Large intestine (tissue), 3 donors: Measurements from ENCODE around the gene FBXO22. TPM values are rescaled to one million over a fixed set of nuclear protein-coding genes. Genes with fewer than 3 reads are reported as not detected.
A peak's percentile ranks its signal among the peaks of the same experiment; 100 is the strongest.
"Not testable (repeated sequence)": the region's sequence is repeated elsewhere in the genome, so short reads cannot be mapped to it uniquely, and the experiment has no call there.

Source experiments
- DNase-seq, 2 donors: peaks; one replicate each; pipeline versions ENCODE4 v3.0.0 to v3.0.0-alpha.2; 2013
- H3K27ac ChIP-seq: one replicate; pipeline ENCODE4 v1.5.1; 2013; ENCODE audit warnings: low read length
- H3K27me3 ChIP-seq: 2 replicates; pipeline ENCODE4 v1.6.1; 2013; ENCODE audit warnings: low read length; ENCODE audit not compliant: control insufficient read depth, insufficient read depth
- H3K36me3 ChIP-seq: 2 replicates; pipeline ENCODE4 v1.6.1; 2013; ENCODE audit warnings: low read length; ENCODE audit not compliant: control insufficient read depth, insufficient read depth
- H3K4me1 ChIP-seq: one replicate; pipeline ENCODE4 v1.6.1; 2013; ENCODE audit warnings: low read length; ENCODE audit not compliant: control insufficient read depth, insufficient read depth
- H3K4me3 ChIP-seq: one replicate; pipeline ENCODE4 v1.5.1; 2013; ENCODE audit warnings: low read length
- H3K9me3 ChIP-seq: one replicate; pipeline ENCODE4 v1.6.1; 2013; ENCODE audit warnings: mild to moderate bottlenecking, low read depth, low read length, moderate library complexity; ENCODE audit not compliant: control insufficient read depth
- WGBS: methylation state at CpG from one replicate; pipeline ENCODE4 v1.1.5; 2013; ENCODE audit warnings: low lambda C conversion rate; ENCODE audit not compliant: insufficient coverage; 5-methylcytosine and 5-hydroxymethylcytosine counted together
- polyA plus RNA-seq: library from polyadenylated mRNA; unstranded; fragments of 120-200 nt; gene quantifications from one replicate; pipeline ENCODE4 v1.2.1, GENCODE V29; 2013

The FBXO22 gene
- polyA plus RNA-seq, 1 donor = 24.9 TPM

GRCh38 chr15:75910355-75910754 is 6.7 kb downstream of the FBXO22 start:
- H3K36me3 ChIP-seq = peaks cover 37% of the 10 kb centered on the region
- DNase-seq, H3K27ac ChIP-seq, H3K4me1 ChIP-seq, H3K4me3 ChIP-seq, H3K27me3 ChIP-seq, H3K9me3 ChIP-seq: not testable (repeated sequence)
- WGBS = 100% methylated on average over 1 of the region's 3 CpGs

DNA sequence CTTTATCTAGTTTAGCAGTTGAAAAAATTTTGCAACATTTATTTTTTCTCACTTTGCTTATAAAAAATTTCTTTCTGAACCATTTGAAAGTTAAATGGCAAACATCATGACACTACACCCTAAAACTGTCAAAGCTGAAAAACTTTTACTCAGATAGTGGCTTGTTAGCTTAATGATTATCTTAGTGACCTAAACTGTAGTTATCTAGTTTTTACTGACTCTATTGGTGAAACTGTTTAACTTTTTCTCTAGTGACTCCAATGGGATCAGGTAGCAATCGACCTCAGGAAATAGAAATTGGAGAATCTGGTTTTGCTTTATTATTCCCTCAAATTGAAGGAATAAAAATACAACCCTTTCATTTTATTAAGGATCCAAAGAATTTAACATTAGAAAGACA is 13.3 kb downstream of the FBXO22 start:
- no peak overlapping the region for H3K27ac ChIP-seq
- no peaks in the 10 kb centered on the region for H3K27me3 ChIP-seq
- H3K4me3 ChIP-seq = no peak overlapping the region
- peaks cover 34% of the 10 kb centered on the region for H3K36me3 ChIP-seq
- DNase-seq = no peak
- WGBS = no CpG with 5 or more reads among the region's 1 CpG
- no peaks in the 10 kb centered on the region for H3K9me3 ChIP-seq
- peaks cover under 1% of the 10 kb centered on the region for H3K4me1 ChIP-seq

- no peaks in the 10 kb centered on the region for H3K9me3 ChIP-seq
- H3K4me3 ChIP-seq = no peak overlapping the region
- peaks cover 4% of the 10 kb centered on the region for H3K4me1 ChIP-seq
- no peak overlapping the region for H3K27ac ChIP-seq
- no peaks in the 10 kb centered on the region for H3K27me3 ChIP-seq
- WGBS = no CpG with 5 or more reads among the region's 1 CpG
- peaks cover 34% of the 10 kb centered on the region for H3K36me3 ChIP-seq
- DNase-seq = no peak
Measured at GRCh38 chr15:75918135-75918534, 14.5 kb downstream of the FBXO22 start.

- Histone ChIP-seq H3K27me3 (no peaks in the 10 kb centered on the region), H3K27ac (no peak overlapping the region), H3K4me1 (peaks cover 4% of the 10 kb centered on the region), H3K4me3 (no peak overlapping the region), H3K36me3 (peaks cover 23% of the 10 kb centered on the region), H3K9me3 (no peaks in the 10 kb centered on the region)
- peak in 1 of 2 donors; percentile 33 for DNase-seq
- WGBS = 80% methylated on average over 1 of the region's 1 CpG
Measured at GRCh38 chr15:75920079-75920478, 16.4 kb downstream of the FBXO22 start.

GRCh38 chr15:75921732-75922703 is 18.3 kb downstream of the FBXO22 start:
- Histone ChIP-seq H3K27ac (peak overlapping the region; percentile 68), H3K27me3 (no peaks in the 10 kb centered on the region), H3K4me3 (no peak overlapping the region), H3K4me1 (peaks cover 4% of the 10 kb centered on the region), H3K36me3 (peaks cover 19% of the 10 kb centered on the region), H3K9me3 (no peaks in the 10 kb centered on the region)
- WGBS = no CpG with 5 or more reads among the region's 9 CpGs
- DNase-seq = peak; percentile 69 to 88

- Histone ChIP-seq H3K36me3 (peaks cover 7% of the 10 kb centered on the region), H3K4me3 (no peak overlapping the region), H3K4me1 (peaks cover 4% of the 10 kb centered on the region), H3K27ac (no peak overlapping the region), H3K27me3 (no peaks in the 10 kb centered on the region), H3K9me3 (no peaks in the 10 kb centered on the region)
- no peak for DNase-seq
- no CpG with 5 or more reads among the region's 4 CpGs for WGBS
Measured at GRCh38 chr15:75923756-75924155, 20.1 kb downstream of the FBXO22 start.

DNA sequence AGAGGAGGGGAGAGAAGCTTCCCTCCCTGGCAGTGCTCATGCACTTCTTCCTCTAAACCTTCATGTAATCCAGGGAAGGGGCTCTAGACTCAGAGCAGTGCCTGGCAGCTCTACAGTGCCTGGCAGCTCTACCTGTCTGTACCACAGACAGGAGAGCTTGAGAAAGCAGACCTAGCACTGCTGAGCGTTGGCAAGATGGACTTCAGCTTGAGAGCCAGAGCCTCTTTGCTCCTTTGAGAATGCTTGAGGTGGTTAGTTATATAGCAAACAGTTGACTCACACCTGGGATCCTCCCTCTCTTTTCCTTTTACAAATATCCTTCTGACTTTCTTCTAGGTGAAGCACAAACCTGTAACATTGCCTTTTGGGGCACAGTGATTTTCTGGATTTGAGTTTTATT is 20.9 kb downstream of the FBXO22 start:
- WGBS = no CpG with 5 or more reads among the region's 1 CpG
- no peaks in the 10 kb centered on the region for H3K9me3 ChIP-seq
- H3K4me1 ChIP-seq = peaks cover 4% of the 10 kb centered on the region
- H3K36me3 ChIP-seq = peaks cover 5% of the 10 kb centered on the region
- H3K4me3 ChIP-seq = no peak overlapping the region
- no peak for DNase-seq
- no peaks in the 10 kb centered on the region for H3K27me3 ChIP-seq
- no peak overlapping the region for H3K27ac ChIP-seq

- Histone ChIP-seq H3K4me1 (peaks cover 4% of the 10 kb centered on the region), H3K36me3 (peaks cover 5% of the 10 kb centered on the region), H3K4me3 (no peak overlapping the region), H3K9me3 (no peaks in the 10 kb centered on the region), H3K27ac (no peak overlapping the region), H3K27me3 (no peaks in the 10 kb centered on the region)
- no peak for DNase-seq
- no CpG with 5 or more reads among the region's 2 CpGs for WGBS
Measured at GRCh38 chr15:75925440-75925839, 21.8 kb downstream of the FBXO22 start.

GRCh38 chr15:75926931-75927330 is 23.3 kb downstream of the FBXO22 start:
- H3K9me3 ChIP-seq = no peaks in the 10 kb centered on the region
- no peak for DNase-seq
- H3K36me3 ChIP-seq = peaks cover 12% of the 10 kb centered on the region
- H3K27ac ChIP-seq = no peak overlapping the region
- no peaks in the 10 kb centered on the region for H3K27me3 ChIP-seq
- H3K4me3 ChIP-seq = no peak overlapping the region
- H3K4me1 ChIP-seq = peaks cover 3% of the 10 kb centered on the region
- no CpG with 5 or more reads among the region's 3 CpGs for WGBS

GRCh38 chr15:75927601-75928000 is 23.9 kb downstream of the FBXO22 start:
- Histone ChIP-seq H3K9me3 (no peaks in the 10 kb centered on the region), H3K27me3 (no peaks in the 10 kb centered on the region), H3K4me3 (no peak overlapping the region), H3K27ac (no peak overlapping the region), H3K36me3 (peaks cover 16% of the 10 kb centered on the region), H3K4me1 (no peaks in the 10 kb centered on the region)
- no peak for DNase-seq
- WGBS = 80% methylated on average over 1 of the region's 4 CpGs
